Cardiac fibroblast (primary cell): ENCODE measurements around the gene PEA15.

Experiments
- DNase-seq, 2 donors: peaks; one replicate each; pipeline versions ENCODE4 v3.0.0 to v3.0.0-alpha.2; 2010; ENCODE audit warnings: low read depth in 2 of 2
- H3K4me3 ChIP-seq, 2 donors: replicated peaks in 1 of 2; 1 replicate in 1 of 2; 2 replicates in 1 of 2; pipeline ENCODE4 v1.5.1; 2011; ENCODE audit warnings: low read depth in 2 of 2, low read length in 2 of 2, mild to moderate bottlenecking in 2 of 2, moderate library complexity in 1 of 2
- CTCF ChIP-seq: IDR thresholded peaks from one replicate; pipeline ENCODE4 v1.5.1; 2011; ENCODE audit warnings: low read depth, mild to moderate bottlenecking, low read length, inconsistent platforms

The PEA15 gene

GRCh38 chr1:160205242-160206035 lies at the start of gene PEA15:
Gene PEA15 (plus strand): TSS chr1:160205384. CDS start chr1:160211545, 6,161 bp downstream.
- DNase-seq = peak; percentile 62 to 80
- peak within 1 kb of the TSS; percentile 94 to 98 for H3K4me3 ChIP-seq
- no peak for TF ChIP-seq CTCF

- DNase-seq = no peak
- no peak for TF ChIP-seq CTCF
- H3K4me3 ChIP-seq = no peak overlapping the region
Observed at GRCh38 chr1:160156361-160156760, 48.8 kb upstream of the PEA15 start.

- TF ChIP-seq CTCF = no peak
- no peak for DNase-seq
- H3K4me3 ChIP-seq = no peak overlapping the region
Observed at GRCh38 chr1:160157174-160157573, 48.0 kb upstream of the PEA15 start.

- DNase-seq = no peak
- TF ChIP-seq CTCF = no peak
Observed at GRCh38 chr1:160158031-160158430, 47.2 kb upstream of the PEA15 start.

GRCh38 chr1:160158534-160158933 lies 46.6 kb upstream of the PEA15 start:
- no peak for TF ChIP-seq CTCF
- H3K4me3 ChIP-seq = no peak overlapping the region
- no peak for DNase-seq

More at GRCh38 chr1:160158031-160158430, 47.2 kb upstream of the PEA15 start:
- no peak overlapping the region for H3K4me3 ChIP-seq

- no peak overlapping the region for H3K4me3 ChIP-seq
- no peak for TF ChIP-seq CTCF
- DNase-seq = peak in 1 of 2 donors; percentile 9
Observed at GRCh38 chr1:160159846-160160245, 45.3 kb upstream of the PEA15 start.
